ENCODE measurements around the gene SCYL1.

The SCYL1 gene

DNA sequence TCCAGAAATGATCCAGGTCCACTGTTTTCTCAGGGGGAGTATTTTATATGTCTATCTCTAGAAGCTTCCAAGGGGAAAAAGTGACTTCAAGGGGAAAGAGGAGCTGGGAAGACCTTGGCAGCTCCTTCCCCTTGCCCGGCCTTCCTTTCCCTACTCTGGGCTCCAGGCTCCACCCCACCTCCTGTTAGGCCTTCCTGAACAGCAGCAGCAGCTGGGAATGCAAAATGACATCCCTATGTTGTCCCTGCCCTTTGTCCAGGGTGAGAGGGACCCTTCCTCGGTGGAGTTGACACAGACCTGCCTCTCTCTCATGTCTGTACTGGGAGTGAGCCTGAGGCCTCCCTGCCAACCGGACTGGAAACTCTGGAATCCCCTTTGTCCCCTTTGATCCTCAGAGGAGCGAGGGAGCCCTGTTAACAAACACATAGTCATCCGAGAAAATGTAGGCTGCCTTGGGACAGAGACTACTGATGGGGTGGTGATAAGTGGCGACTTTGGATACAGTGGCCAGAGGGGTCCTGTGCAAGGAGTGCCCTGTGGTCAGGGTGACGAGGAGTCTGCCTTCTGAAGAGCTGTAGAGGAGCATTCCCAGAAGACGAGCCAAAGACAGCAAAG, 35.1 kb upstream of the SCYL1 start:
- no peak overlapping the region for H3K4me3 Mint-ChIP-seq
- no peaks in the 10 kb centered on the region for H3K36me3 Mint-ChIP-seq (ENCODE audit: low read depth)
- peaks cover 86% of the 10 kb centered on the region for H3K4me1 Mint-ChIP-seq (ENCODE audit: low read depth)
- no peaks in the 10 kb centered on the region for H3K27me3 Mint-ChIP-seq
- H3K27ac Mint-ChIP-seq, result no peak overlapping the region
- H3K9me3 Mint-ChIP-seq, result no peaks in the 10 kb centered on the region

DNA sequence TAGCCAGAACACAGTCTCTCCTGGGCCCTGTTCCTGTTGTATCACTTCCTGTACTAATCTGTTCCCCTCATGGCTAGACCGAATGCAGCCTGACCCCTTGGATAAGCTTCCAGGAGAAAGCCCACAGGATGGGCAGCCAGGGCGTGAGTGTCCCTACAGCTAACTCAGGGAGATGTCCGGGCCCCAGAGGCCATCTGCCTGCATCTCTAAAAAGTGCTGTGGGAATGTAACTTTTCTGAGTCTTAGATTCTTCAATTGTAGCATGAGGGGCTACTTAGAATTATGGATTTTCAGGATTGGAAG, 33.8 kb upstream of the SCYL1 start:
- Mint-ChIP-seq H3K27ac (no peak overlapping the region), H3K4me3 (no peak overlapping the region), H3K36me3 (ENCODE audit: low read depth) (no peaks in the 10 kb centered on the region), H3K4me1 (ENCODE audit: low read depth) (peaks cover 88% of the 10 kb centered on the region), H3K27me3 (no peaks in the 10 kb centered on the region), H3K9me3 (no peaks in the 10 kb centered on the region)

DNA sequence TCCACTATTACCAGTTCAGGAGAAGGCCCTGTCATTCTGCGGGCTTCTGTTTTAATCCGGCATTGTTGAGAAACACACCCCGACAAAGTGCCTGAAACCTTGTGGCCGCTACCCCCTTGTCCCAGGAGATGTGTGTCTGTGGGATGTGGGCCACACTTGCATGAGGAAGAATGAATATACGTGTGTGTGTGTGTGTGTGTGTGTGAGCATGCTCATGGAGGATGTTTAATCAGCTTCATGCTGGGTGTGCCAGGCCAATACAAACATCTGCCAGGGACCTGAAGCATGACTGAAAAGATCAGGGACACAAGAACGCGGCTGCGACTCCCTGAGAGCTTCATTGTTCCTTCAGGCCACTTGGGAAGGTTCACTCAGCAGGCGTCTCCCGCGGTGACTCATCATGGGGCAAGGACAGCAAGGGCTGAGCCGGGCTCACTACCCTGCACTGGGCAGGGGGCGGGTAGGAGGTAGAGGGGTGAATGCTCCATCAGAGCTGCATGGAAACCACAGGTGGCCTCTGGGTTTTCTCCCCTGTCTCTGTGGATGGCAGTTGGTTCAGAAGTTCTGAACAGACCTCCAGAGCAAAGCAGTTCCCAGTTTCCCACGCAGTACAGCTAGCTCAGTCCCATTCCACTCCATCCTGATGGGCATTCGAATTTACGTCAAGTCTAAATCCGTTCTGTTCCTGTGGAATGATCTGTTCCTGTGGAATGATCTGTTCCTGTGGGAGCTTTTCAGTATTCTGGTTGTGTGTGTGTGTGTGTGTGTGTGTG, 33.1 kb upstream of the SCYL1 start:
- H3K27ac Mint-ChIP-seq, result peak overlapping the region; percentile 95
- no peaks in the 10 kb centered on the region for H3K27me3 Mint-ChIP-seq
- no peaks in the 10 kb centered on the region for H3K9me3 Mint-ChIP-seq
- no peaks in the 10 kb centered on the region for H3K36me3 Mint-ChIP-seq (ENCODE audit: low read depth)
- peak overlapping the region; percentile 36 for H3K4me3 Mint-ChIP-seq
- peaks cover 93% of the 10 kb centered on the region for H3K4me1 Mint-ChIP-seq (ENCODE audit: low read depth)

DNA sequence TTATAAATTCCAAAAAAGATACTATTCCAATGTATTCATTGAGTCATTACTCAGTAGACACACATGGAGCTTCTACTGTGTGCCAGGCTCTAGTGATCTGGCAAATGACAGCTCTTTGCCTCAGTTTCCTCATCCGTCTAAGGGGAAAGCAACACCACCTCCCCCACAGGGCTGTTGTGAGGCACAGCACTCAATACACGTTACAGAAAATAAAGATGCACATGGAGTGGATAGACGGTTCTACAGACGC, 32.6 kb upstream of the SCYL1 start:
- H3K4me1 Mint-ChIP-seq (ENCODE audit: low read depth), result peaks cover 93% of the 10 kb centered on the region
- peak overlapping the region; percentile 36 for H3K4me3 Mint-ChIP-seq
- no peaks in the 10 kb centered on the region for H3K27me3 Mint-ChIP-seq
- H3K36me3 Mint-ChIP-seq (ENCODE audit: low read depth), result no peaks in the 10 kb centered on the region
- H3K9me3 Mint-ChIP-seq, result no peaks in the 10 kb centered on the region
- H3K27ac Mint-ChIP-seq, result peak overlapping the region; percentile 95

- H3K4me1 Mint-ChIP-seq (ENCODE audit: low read depth), result peaks cover 89% of the 10 kb centered on the region
These were observed 32.1 kb upstream of the SCYL1 start for GRCh38 chr11:65492637-65493366.

DNA sequence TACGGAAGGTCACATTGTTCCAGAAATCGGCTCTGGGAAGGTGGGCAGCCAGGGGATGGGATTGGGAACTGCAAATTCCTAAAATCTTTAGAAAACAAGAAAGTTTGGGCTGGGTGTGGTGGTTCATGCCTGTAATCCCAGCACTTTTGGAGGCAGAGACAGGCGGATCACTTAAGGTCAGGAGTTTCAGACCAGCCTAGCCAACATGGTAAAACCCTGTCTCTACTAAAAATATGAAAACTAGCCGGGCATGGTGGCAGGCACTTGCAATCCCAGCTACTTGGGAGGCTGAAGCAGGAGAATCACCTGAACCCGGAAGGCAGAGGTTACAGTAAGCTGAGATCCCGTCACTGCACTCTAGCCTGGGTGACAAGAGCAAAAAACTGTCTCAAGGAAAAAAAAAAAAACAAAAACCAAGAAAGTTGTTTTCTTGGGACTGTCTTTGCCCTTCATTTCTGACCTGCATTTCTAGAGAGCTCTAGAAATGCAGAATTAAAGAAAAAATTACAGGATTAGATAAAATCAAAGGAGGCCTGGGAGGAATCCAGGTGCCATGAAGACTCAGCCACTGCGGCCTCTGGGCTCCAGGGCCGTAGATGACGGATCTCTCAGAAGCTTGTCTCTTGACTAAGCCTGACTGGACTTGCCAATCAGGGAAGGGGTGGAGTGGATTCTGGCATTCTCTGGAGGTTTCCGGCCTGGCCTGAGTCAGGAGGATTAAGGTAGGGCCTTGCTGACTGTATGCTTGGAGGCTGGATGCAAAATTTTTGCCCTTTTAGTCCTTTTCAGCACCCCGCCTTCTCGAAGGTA, 31.3 kb upstream of the SCYL1 start:
- peaks cover 82% of the 10 kb centered on the region for H3K4me1 Mint-ChIP-seq (ENCODE audit: low read depth)
- peak overlapping the region; percentile 69 for H3K4me3 Mint-ChIP-seq
- H3K36me3 Mint-ChIP-seq (ENCODE audit: low read depth), result no peaks in the 10 kb centered on the region
- H3K9me3 Mint-ChIP-seq, result no peaks in the 10 kb centered on the region
- peak overlapping the region; percentile 95 for H3K27ac Mint-ChIP-seq
- H3K27me3 Mint-ChIP-seq, result no peaks in the 10 kb centered on the region

More at GRCh38 chr11:65492637-65493366, 32.1 kb upstream of the SCYL1 start:
- Mint-ChIP-seq H3K27me3 (no peaks in the 10 kb centered on the region), H3K36me3 (ENCODE audit: low read depth) (no peaks in the 10 kb centered on the region), H3K27ac (peak overlapping the region; percentile 95), H3K9me3 (no peaks in the 10 kb centered on the region), H3K4me3 (peak overlapping the region; percentile 69)

- H3K4me1 Mint-ChIP-seq (ENCODE audit: low read depth), result peaks cover 59% of the 10 kb centered on the region
- H3K4me3 Mint-ChIP-seq, result no peak overlapping the region
- no peaks in the 10 kb centered on the region for H3K9me3 Mint-ChIP-seq
- H3K27me3 Mint-ChIP-seq, result no peaks in the 10 kb centered on the region
- H3K27ac Mint-ChIP-seq, result peak overlapping the region; percentile 92
- no peaks in the 10 kb centered on the region for H3K36me3 Mint-ChIP-seq (ENCODE audit: low read depth)
These were observed 28.4 kb upstream of the SCYL1 start for GRCh38 chr11:65496304-65497140.

- Mint-ChIP-seq H3K36me3 (ENCODE audit: low read depth) (no peaks in the 10 kb centered on the region), H3K4me1 (ENCODE audit: low read depth) (peaks cover 50% of the 10 kb centered on the region), H3K4me3 (no peak overlapping the region), H3K9me3 (no peaks in the 10 kb centered on the region), H3K27me3 (no peaks in the 10 kb centered on the region), H3K27ac (peak overlapping the region; percentile 92)
These were observed 27.5 kb upstream of the SCYL1 start for GRCh38 chr11:65497141-65498041.

DNA sequence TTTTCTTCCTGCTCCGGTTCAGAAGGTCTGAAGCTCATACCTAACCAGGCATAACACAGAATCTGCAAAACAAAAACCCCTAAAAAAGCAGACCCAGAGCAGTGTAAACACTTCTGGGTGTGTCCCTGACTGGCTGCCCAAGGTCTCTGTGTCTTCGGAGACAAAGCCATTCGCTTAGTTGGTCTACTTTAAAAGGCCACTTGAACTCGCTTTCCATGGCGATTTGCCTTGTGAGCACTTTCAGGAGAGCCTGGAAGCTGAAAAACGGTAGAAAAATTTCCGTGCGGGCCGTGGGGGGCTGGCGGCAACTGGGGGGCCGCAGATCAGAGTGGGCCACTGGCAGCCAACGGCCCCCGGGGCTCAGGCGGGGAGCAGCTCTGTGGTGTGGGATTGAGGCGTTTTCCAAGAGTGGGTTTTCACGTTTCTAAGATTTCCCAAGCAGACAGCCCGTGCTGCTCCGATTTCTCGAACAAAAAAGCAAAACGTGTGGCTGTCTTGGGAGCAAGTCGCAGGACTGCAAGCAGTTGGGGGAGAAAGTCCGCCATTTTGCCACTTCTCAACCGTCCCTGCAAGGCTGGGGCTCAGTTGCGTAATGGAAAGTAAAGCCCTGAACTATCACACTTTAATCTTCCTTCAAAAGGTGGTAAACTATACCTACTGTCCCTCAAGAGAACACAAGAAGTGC, 26.7 kb upstream of the SCYL1 start:
- H3K27ac Mint-ChIP-seq, result no peak overlapping the region
- H3K4me1 Mint-ChIP-seq (ENCODE audit: low read depth), result peaks cover 42% of the 10 kb centered on the region
- H3K36me3 Mint-ChIP-seq (ENCODE audit: low read depth), result no peaks in the 10 kb centered on the region
- no peaks in the 10 kb centered on the region for H3K9me3 Mint-ChIP-seq
- no peaks in the 10 kb centered on the region for H3K27me3 Mint-ChIP-seq
- H3K4me3 Mint-ChIP-seq, result no peak overlapping the region

GRCh38 chr11:65498727-65498976, 26.2 kb upstream of the SCYL1 start:
- Mint-ChIP-seq H3K36me3 (ENCODE audit: low read depth) (no peaks in the 10 kb centered on the region), H3K27ac (no peak overlapping the region), H3K4me3 (no peak overlapping the region), H3K9me3 (no peaks in the 10 kb centered on the region), H3K27me3 (no peaks in the 10 kb centered on the region), H3K4me1 (ENCODE audit: low read depth) (peaks cover 40% of the 10 kb centered on the region)

DNA sequence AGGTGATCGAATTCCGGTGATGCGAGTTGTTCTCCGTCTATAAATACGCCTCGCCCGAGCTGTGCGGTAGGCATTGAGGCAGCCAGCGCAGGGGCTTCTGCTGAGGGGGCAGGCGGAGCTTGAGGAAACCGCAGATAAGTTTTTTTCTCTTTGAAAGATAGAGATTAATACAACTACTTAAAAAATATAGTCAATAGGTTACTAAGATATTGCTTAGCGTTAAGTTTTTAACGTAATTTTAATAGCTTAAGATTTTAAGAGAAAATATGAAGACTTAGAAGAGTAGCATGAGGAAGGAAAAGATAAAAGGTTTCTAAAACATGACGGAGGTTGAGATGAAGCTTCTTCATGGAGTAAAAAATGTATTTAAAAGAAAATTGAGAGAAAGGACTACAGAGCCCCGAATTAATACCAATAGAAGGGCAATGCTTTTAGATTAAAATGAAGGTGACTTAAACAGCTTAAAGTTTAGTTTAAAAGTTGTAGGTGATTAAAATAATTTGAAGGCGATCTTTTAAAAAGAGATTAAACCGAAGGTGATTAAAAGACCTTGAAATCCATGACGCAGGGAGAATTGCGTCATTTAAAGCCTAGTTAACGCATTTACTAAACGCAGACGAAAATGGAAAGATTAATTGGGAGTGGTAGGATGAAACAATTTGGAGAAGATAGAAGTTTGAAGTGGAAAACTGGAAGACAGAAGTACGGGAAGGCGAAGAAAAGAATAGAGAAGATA, 25.7 kb upstream of the SCYL1 start, which contains the start of gene MALAT1:
Gene MALAT1 (plus strand): TSS at position 69 of the 736 bp plus-strand sequence.
- H3K9me3 Mint-ChIP-seq, result no peaks in the 10 kb centered on the region
- H3K4me1 Mint-ChIP-seq (ENCODE audit: low read depth), result peaks cover 40% of the 10 kb centered on the region
- no peaks in the 10 kb centered on the region for H3K36me3 Mint-ChIP-seq (ENCODE audit: low read depth)
- H3K27me3 Mint-ChIP-seq, result no peaks in the 10 kb centered on the region
- no peak within 1 kb of the TSS for H3K27ac Mint-ChIP-seq
- no peak within 1 kb of the TSS for H3K4me3 Mint-ChIP-seq

GRCh38 chr11:65499713-65500386, 25.0 kb upstream of the SCYL1 start:
- Mint-ChIP-seq H3K9me3 (no peaks in the 10 kb centered on the region), H3K27ac (no peak overlapping the region), H3K27me3 (no peaks in the 10 kb centered on the region), H3K4me1 (ENCODE audit: low read depth) (peaks cover 40% of the 10 kb centered on the region), H3K36me3 (ENCODE audit: low read depth) (no peaks in the 10 kb centered on the region), H3K4me3 (no peak overlapping the region)

Data from stimulated activated naive CD8-positive, alpha-beta T cell treated with anti-CD3 and anti-CD28 coated beads, Interleukin-15, Interleukin-2, amounts not matched to agents 100 ng/mL and 50 ng/mL, for 24 hours (primary cell).